NOMO-1 (cell line): ENCODE data around the gene VAT1L.
A peak's percentile ranks its signal among the peaks of the same experiment; 100 is the strongest.

Experiments used
- DNase-seq, 2 experiments: peaks; one replicate each; lab custom pipeline; 2025; ENCODE audit not compliant: unreplicated experiment in 2 of 2; lab: John Stamatoyannopoulos, UW

Gene VAT1L

GRCh38 chr16:77781091-77781490, 7.3 kb upstream of the VAT1L start:
- DNase-seq: no peak

- DNase-seq: peak; percentile 11 to 13
Observed at GRCh38 chr16:77782694-77783093, 5.7 kb upstream of the VAT1L start.

GRCh38 chr16:77784441-77785372, 3.7 kb upstream of the VAT1L start:
- DNase-seq: no peak

- no peak for DNase-seq
Observed at GRCh38 chr16:77785373-77785764, 3.0 kb upstream of the VAT1L start.

- DNase-seq: no peak
Observed at GRCh38 chr16:77786186-77786847, 2.0 kb upstream of the VAT1L start.

- no peak for DNase-seq
Observed at GRCh38 chr16:77787452-77787851, 912 bp upstream of the VAT1L start.

- no peak for DNase-seq
Observed at GRCh38 chr16:77789085-77790008, 983 bp downstream of the VAT1L start.

GRCh38 chr16:77790009-77790372, 1.6 kb downstream of the VAT1L start:
- no peak for DNase-seq

GRCh38 chr16:77790912-77791311, 2.5 kb downstream of the VAT1L start:
- no peak for DNase-seq

GRCh38 chr16:77793417-77793816, 5.1 kb downstream of the VAT1L start:
- no peak for DNase-seq

GRCh38 chr16:77794586-77794985, 6.2 kb downstream of the VAT1L start:
- no peak for DNase-seq

- no peak for DNase-seq
Observed at GRCh38 chr16:77801817-77802216, 13.5 kb downstream of the VAT1L start.

- DNase-seq: no peak
Observed at GRCh38 chr16:77805398-77805797, 17.0 kb downstream of the VAT1L start.

GRCh38 chr16:77807021-77807420, 18.7 kb downstream of the VAT1L start:
- DNase-seq: no peak

GRCh38 chr16:77812856-77813500, 24.6 kb downstream of the VAT1L start:
- DNase-seq: no peak

GRCh38 chr16:77816293-77816692, 27.9 kb downstream of the VAT1L start:
- DNase-seq: no peak

GRCh38 chr16:77820340-77820739, 32.0 kb downstream of the VAT1L start:
- DNase-seq: no peak

- no peak for DNase-seq
Observed at GRCh38 chr16:77822661-77823060, 34.3 kb downstream of the VAT1L start.

- no peak for DNase-seq
Observed at GRCh38 chr16:77823067-77823466, 34.7 kb downstream of the VAT1L start.

- DNase-seq: no peak
Observed at GRCh38 chr16:77825196-77825595, 36.8 kb downstream of the VAT1L start.

- DNase-seq: no peak
Observed at GRCh38 chr16:77827032-77827431, 38.7 kb downstream of the VAT1L start.
